ENCODE data around the gene RPL21.

- TF ChIP-seq CTCF (conservative IDR thresholded peaks at IDR 0.05) (no peak), EZH2 (IDR thresholded peaks at IDR 0.05; ENCODE audit: low read depth) (no peak)
Measured at GRCh38 chr13:27304611-27305010, 53.3 kb downstream of the RPL21 start.
